IMR-90 (cell line): Measurements from ENCODE around the gene OXSR1. TPM values are rescaled to one million over a fixed set of nuclear protein-coding genes. Genes with fewer than 3 reads are reported as not detected.

Source experiments
- ATAC-seq: fragments of 200-7000 bp; cut with Tn5 transposase; 2 replicates; pipeline ENCODE4 v1.9.1; 2020; ENCODE audit warnings: low read depth, mild to moderate bottlenecking, moderate library complexity
- BruUV-seq: library from RNA; stranded (reverse); fragments of 400-500 nt; replicated peaks from 2 replicates; lab custom pipeline; 2021; lab: Mats Ljungman, UMichigan
- CTCF ChIA-PET: fragments of 300-600 bp; formaldehyde crosslinking; extraction: SDS; loops from one replicate; lab custom pipeline; 2021; ENCODE audit warnings: antibody characterized with exemption; lab: Yijun Ruan, JAX
- POLR2A ChIA-PET: fragments of 300-600 bp; sonication (Branson Sonifier 250); formaldehyde crosslinking; loops from one replicate; lab custom pipeline; 2022; ENCODE audit warnings: antibody characterized with exemption; ENCODE audit not compliant: unreplicated experiment; lab: Charles Lee
- DNase-seq: peaks from one replicate; pipeline ENCODE4 v3.0.0; 2013
- H2AFZ ChIP-seq: replicated peaks from 2 replicates; pipeline ENCODE3; 2013; ENCODE audit warnings: low read length, mild to moderate bottlenecking; ENCODE audit not compliant: poor library complexity
- H2AK5ac ChIP-seq: 2 replicates; pipeline ENCODE4 v1.6.1; 2013; ENCODE audit warnings: low read depth, low read length, inconsistent platforms
- H2AK9ac ChIP-seq: replicated peaks from 2 replicates; pipeline ENCODE3; 2013; ENCODE audit warnings: mild to moderate bottlenecking, low read depth, low read length, moderate library complexity; ENCODE audit not compliant: poor library complexity
- H2BK120ac ChIP-seq: 2 replicates; pipeline ENCODE4 v1.6.1; 2013; ENCODE audit warnings: low read depth, low read length, inconsistent platforms
- H2BK15ac ChIP-seq: 3 replicates; pipeline ENCODE4 v1.6.1; 2013; ENCODE audit warnings: low read depth, low read length, inconsistent platforms
- H2BK20ac ChIP-seq: 2 replicates; pipeline ENCODE4 v1.6.1; 2013; ENCODE audit warnings: low read depth, mild to moderate bottlenecking, inconsistent platforms, low read length, moderate library complexity
- H2BK5ac ChIP-seq: 2 replicates; pipeline ENCODE4 v1.6.1; 2013; ENCODE audit warnings: mild to moderate bottlenecking, low read depth, low read length, inconsistent platforms; ENCODE audit not compliant: poor library complexity, severe bottlenecking
- H3K14ac ChIP-seq: replicated peaks from 2 replicates; pipeline ENCODE4 v1.6.1; 2013; ENCODE audit warnings: low read depth, low read length, inconsistent platforms
- H3K18ac ChIP-seq: 2 replicates; pipeline ENCODE4 v1.6.1; 2013; ENCODE audit warnings: low read depth, low read length, control low read depth
- H3K23ac ChIP-seq: 2 replicates; pipeline ENCODE4 v1.6.1; 2013; ENCODE audit warnings: low read depth, low read length, inconsistent platforms
- H3K27ac ChIP-seq: 2 replicates; pipeline ENCODE4 v1.5.1; 2013; ENCODE audit warnings: mild to moderate bottlenecking, control low read depth, low read length; ENCODE audit not compliant: insufficient read depth
- H3K27me3 ChIP-seq: 2 replicates; pipeline ENCODE4 v1.6.1; 2013; ENCODE audit warnings: low read length; ENCODE audit not compliant: control insufficient read depth, insufficient read depth
- H3K36me3 ChIP-seq: 2 replicates; pipeline ENCODE4 v1.6.1; 2013; ENCODE audit warnings: low read length, mixed read lengths; ENCODE audit not compliant: control insufficient read depth, insufficient read depth
- H3K4ac ChIP-seq: 2 replicates; pipeline ENCODE4 v1.6.1; 2013; ENCODE audit warnings: low read depth, low read length, inconsistent platforms
- H3K4me1 ChIP-seq: 2 replicates; pipeline ENCODE4 v1.6.1; 2013; ENCODE audit warnings: low read length, mixed read lengths; ENCODE audit not compliant: control insufficient read depth, insufficient read depth
- H3K4me2 ChIP-seq: 2 replicates; pipeline ENCODE4 v1.6.1; 2013; ENCODE audit warnings: low read depth, mild to moderate bottlenecking, control low read depth, low read length, moderate library complexity
- H3K4me3 ChIP-seq: 2 replicates; pipeline ENCODE4 v1.5.1; 2013; ENCODE audit warnings: low read depth, mild to moderate bottlenecking, control low read depth, low read length, moderate library complexity; ENCODE audit not compliant: insufficient read depth
- H3K56ac ChIP-seq: 2 replicates; pipeline ENCODE4 v1.6.1; 2013; ENCODE audit warnings: low read length, inconsistent platforms; ENCODE audit not compliant: insufficient read depth; ENCODE audit errors: extremely low read depth
- H3K79me1 ChIP-seq, 2 experiments: 2 replicates each; pipeline ENCODE4 v1.6.1; 2013; ENCODE audit warnings: low read length in 2 of 2, inconsistent platforms in 1 of 2, low read depth in 1 of 2
- H3K9ac ChIP-seq: 2 replicates; pipeline ENCODE4 v1.6.1; 2013; ENCODE audit warnings: low read depth, low read length, control low read depth
- H3K9me1 ChIP-seq: 2 replicates; pipeline ENCODE4 v1.6.1; 2013; ENCODE audit warnings: low read length, inconsistent platforms; ENCODE audit not compliant: insufficient read depth
- H3K9me3 ChIP-seq: 2 replicates; pipeline ENCODE4 v1.6.1; 2013; ENCODE audit warnings: low read length; ENCODE audit not compliant: control insufficient read depth, insufficient read depth
- H4K20me1 ChIP-seq: 2 replicates; pipeline ENCODE4 v1.6.1; 2013; ENCODE audit warnings: low read length, inconsistent platforms; ENCODE audit not compliant: insufficient read depth
- H4K5ac ChIP-seq: 2 replicates; pipeline ENCODE4 v1.6.1; 2013; ENCODE audit warnings: mild to moderate bottlenecking, low read depth, low read length, control low read depth
- H4K8ac ChIP-seq, 2 experiments: 2 replicates each; pipeline ENCODE4 v1.6.1; 2013; ENCODE audit warnings: low read depth in 2 of 2, low read length in 2 of 2, control low read depth in 1 of 2, inconsistent platforms in 1 of 2
- H4K91ac ChIP-seq: 2 replicates; pipeline ENCODE4 v1.6.1; 2013; ENCODE audit warnings: low read depth, low read length, inconsistent platforms; ENCODE audit not compliant: insufficient read depth
- BHLHE40 ChIP-seq: fragments of 150-350 bp; IDR thresholded peaks from 2 replicates; pipeline ENCODE4 v1.6.1; 2016; ENCODE audit warnings: mild to moderate bottlenecking, low read depth, low read length
- CEBPB ChIP-seq: IDR thresholded peaks from 2 replicates; pipeline ENCODE4 v1.6.1; 2012; ENCODE audit warnings: low read depth, low read length, improper control_type of control experiment
- CHD1 ChIP-seq: IDR thresholded peaks from 2 replicates; pipeline ENCODE4 v1.6.1; 2012; ENCODE audit warnings: low read depth, low read length, improper control_type of control experiment
- CTCF ChIP-seq: conservative IDR thresholded peaks from 2 replicates; pipeline ENCODE4 v1.5.1; 2012; ENCODE audit warnings: mild to moderate bottlenecking, low read depth, low read length, improper control_type of control experiment
- ELK1 ChIP-seq: fragments of 150-350 bp; IDR thresholded peaks from 2 replicates; pipeline ENCODE4 v1.6.1; 2016; ENCODE audit warnings: low read depth, mild to moderate bottlenecking, low read length, moderate library complexity, borderline replicate concordance
- MAFK ChIP-seq: IDR thresholded peaks from 2 replicates; pipeline ENCODE4 v1.6.1; 2012; ENCODE audit warnings: low read depth, low read length, improper control_type of control experiment
- MAZ ChIP-seq: IDR thresholded peaks from 2 replicates; pipeline ENCODE4 v1.6.1; 2012; ENCODE audit warnings: low read depth, mild to moderate bottlenecking, low read length, improper control_type of control experiment, moderate library complexity, borderline replicate concordance
- POLR2A ChIP-seq: IDR thresholded peaks from 2 replicates; pipeline ENCODE4 v1.6.1; 2012; ENCODE audit warnings: mild to moderate bottlenecking, low read depth, low read length
- WGBS, 2 experiments: methylation state at CpG; one replicate each; pipeline versions ENCODE4 v1.1.5 to v1.1.7; 2013; ENCODE audit warnings: missing lambda C conversion rate in 2 of 2; ENCODE audit not compliant: insufficient read length in 1 of 2; ENCODE audit errors: extremely low coverage in 2 of 2; 5-methylcytosine and 5-hydroxymethylcytosine counted together
- dilution Hi-C: fragments of 300-500 bp; cut with HindIII; formaldehyde crosslinking; loops from one replicate; pipeline ENCODE4 v1.14.3; 2018; ENCODE audit warnings: low sequenced_read_pairs; ENCODE audit not compliant: unreplicated experiment
- in situ Hi-C: fragments of 300-500 bp; cut with MboI; formaldehyde crosslinking; loops from 3 replicates; pipeline ENCODE4 v1.14.3; 2019; ENCODE audit warnings: low sequenced_read_pairs, inconsistent platforms, mixed read lengths
- intact Hi-C: fragments of 100-400 bp; cut with micrococcal nuclease; formaldehyde crosslinking; loops from 2 replicates; pipeline ENCODE4 v1.10.0; 2022
- polyA plus RNA-seq, 3 experiments: library from polyadenylated mRNA; depleted of rRNA; stranded (reverse); fragments of >200 nt; gene quantifications; 2 replicates each; pipeline ENCODE4 v1.2.3, GENCODE V29; 2012; ENCODE audit warnings: low replicate concordance in 1 of 3
- total RNA-seq: library from RNA; depleted of rRNA; stranded (reverse); fragments of >200 nt; gene quantifications from 2 replicates; pipeline ENCODE4 v1.2.3, GENCODE V29; 2012

OXSR1 gene
- total and polyA plus RNA-seq, 2 of the 4 experiments (the other 2 are of a cell fraction) = 32.9 to 37.6 TPM

GRCh38 chr3:38227989-38228388 lies 62.7 kb downstream of the OXSR1 start:
- no peak for TF ChIP-seq CTCF
- no peak for TF ChIP-seq POLR2A
- TF ChIP-seq BHLHE40 = peak; percentile 85
- TF ChIP-seq ELK1 = no peak
- peak; percentile 97 for TF ChIP-seq CEBPB
- no peak for TF ChIP-seq CHD1
- no peak for TF ChIP-seq MAFK
- no peak for TF ChIP-seq MAZ
- CTCF ChIA-PET = interaction anchor here (1.2 kb wide), 1 partner anchor 70 kb away, joined by 3 read pairs; no protein-coding TSS in a partner anchor
- Histone ChIP-seq H2AFZ (no peak overlapping the region), H3K23ac (peak overlapping the region; percentile 41; the same call in 1 of the 2 replicates), H3K4me3 (no peak overlapping the region), H3K36me3 (peaks cover 8% of the 10 kb centered on the region), H2BK15ac (peak overlapping the region; percentile 36; the same call in 1 of the 3 replicates), H3K9ac (no peak overlapping the region), H3K9me3 (no peaks in the 10 kb centered on the region), H3K14ac (peak overlapping the region; percentile 20; the same call in 1 of the 2 replicates), H3K18ac (peak overlapping the region; percentile 20; the same call in 1 of the 2 replicates), H2BK120ac (peak overlapping the region; percentile 4; the same call in 1 of the 2 replicates), H3K4me1 (peaks cover 4% of the 10 kb centered on the region), H3K4me2 (peak overlapping the region; percentile 70; the same call in 1 of the 2 replicates), H4K20me1 (no peaks in the 10 kb centered on the region; the same call in 1 of the 2 replicates), H4K91ac (no peak overlapping the region), H2BK5ac (peak overlapping the region; percentile 55), H2BK20ac (0 out of 2 replicates have a peak overlapping the region, but pooled peaks have one; percentile 11), H3K9me1 (no peaks in the 10 kb centered on the region; the same call in 1 of the 2 replicates), H4K5ac (no peak overlapping the region), H3K56ac (no peak overlapping the region), H4K8ac (no peak overlapping the region), H3K27ac (peak overlapping the region; percentile 60; the same call in 1 of the 2 replicates), H2AK9ac (no peak overlapping the region), H2AK5ac (peak overlapping the region; percentile 83; the same call in 1 of the 2 replicates), H3K79me1 (peaks cover 9 to 43% of the 10 kb centered on the region in 2 experiments), H3K27me3 (no peaks in the 10 kb centered on the region), H3K4ac (no peak overlapping the region; the same call in 1 of the 2 replicates)
- in situ Hi-C loops (no loop called here), intact Hi-C loops (loop anchor here (1.0 kb wide), 1 partner anchor 90 kb away; the partner anchor contains the start of gene MYD88), dilution Hi-C loops (no loop called here)
- no TSS peak for BruUV-seq
- no CpG with 5 or more reads among the region's 2 CpGs for WGBS, 2 experiments
- DNase-seq (peak; percentile 63), ATAC-seq (peak; percentile 78)
- POLR2A ChIA-PET = no interaction called here
